ENCODE results near the gene DPYD.

- TF ChIP-seq CTCF (IDR thresholded peaks at IDR 0.05), result no peak
- TF ChIP-seq MLX (CRISPR knock-in tag; IDR thresholded peaks at IDR 0.05), result no peak
- no peak for TF ChIP-seq CREM (CRISPR knock-in tag; IDR thresholded peaks at IDR 0.05)
- no peak for TF ChIP-seq ATF1 (CRISPR knock-in tag; IDR thresholded peaks at IDR 0.05)
- TF ChIP-seq, protein P1, sequence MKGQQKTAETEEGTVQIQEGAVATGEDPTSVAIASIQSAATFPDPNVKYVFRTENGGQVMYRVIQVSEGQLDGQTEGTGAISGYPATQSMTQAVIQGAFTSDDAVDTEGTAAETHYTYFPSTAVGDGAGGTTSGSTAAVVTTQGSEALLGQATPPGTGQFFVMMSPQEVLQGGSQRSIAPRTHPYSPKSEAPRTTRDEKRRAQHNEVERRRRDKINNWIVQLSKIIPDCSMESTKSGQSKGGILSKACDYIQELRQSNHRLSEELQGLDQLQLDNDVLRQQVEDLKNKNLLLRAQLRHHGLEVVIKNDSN (CRISPR knock-in tag; IDR thresholded peaks at IDR 0.05), result no peak
- TF ChIP-seq AFF4 (CRISPR knock-in tag; IDR thresholded peaks at IDR 0.05; ENCODE audit: borderline replicate concordance), result no peak
- TF ChIP-seq ZNF219 (CRISPR knock-in tag; IDR thresholded peaks at IDR 0.05; ENCODE audit: borderline replicate concordance), result no peak
Measured at GRCh38 chr1:97417661-97418060, 503.2 kb downstream of the DPYD start.

All from WTC11 (cell line).